AG04449 (cell line): Measurements from ENCODE around the gene RHOC.

Source experiments
- CTCF ChIA-PET: fragments of 350-600 bp; formaldehyde crosslinking; extraction: SDS; loops from one replicate; lab custom pipeline; 2021; ENCODE audit warnings: antibody characterized with exemption; lab: Yijun Ruan, JAX
- POLR2A ChIA-PET: fragments of 400-600, 350-600 bp; formaldehyde crosslinking; extraction: SDS; loops from one replicate; lab custom pipeline; 2020; ENCODE audit warnings: antibody characterized with exemption, inconsistent platforms; lab: Yijun Ruan, JAX
- DNase-seq: peaks from one replicate; pipeline ENCODE4 v3.0.0-alpha.2; 2010; ENCODE audit warnings: low read depth, low spot score
- H3K4me3 ChIP-seq: 2 replicates; pipeline ENCODE4 v1.5.1; 2011; ENCODE audit warnings: low read depth, mild to moderate bottlenecking, control low read depth, low read length
- CTCF ChIP-seq: IDR thresholded peaks from one replicate; pipeline ENCODE4 v1.5.1; 2011; ENCODE audit warnings: mild to moderate bottlenecking, moderate library complexity, low read length, control low read depth, inconsistent platforms; ENCODE audit not compliant: insufficient read depth; ENCODE audit errors: missing control alignments

RHOC gene

GRCh38 chr1:112706505-112707220, at the start of gene RHOC:
Gene RHOC (minus strand): TSS chr1:112707127. CDS start chr1:112703799, 3,328 bp downstream.
- POLR2A ChIA-PET, result interaction anchor here (0.5 to 1.0 kb wide), 4 partner anchors 10 to 312 kb away, joined by 3 to 4 read pairs (median 3); partner anchors contain the start of gene ST7L
- DNase-seq, result no peak
- H3K4me3 ChIP-seq, result peak within 1 kb of the TSS; percentile 88
- CTCF ChIA-PET, result interaction anchor here (0.5 to 4.2 kb wide), 9 partner anchors 10 to 408 kb away, joined by 3 to 62 read pairs (median 11); partner anchors contain the start of gene LRIG2
- TF ChIP-seq CTCF, result no peak

- DNase-seq, result no peak
- ChIA-PET POLR2A (no interaction called here), CTCF (interaction anchor here (1.1 to 8.1 kb wide), 5 partner anchors 9 to 319 kb away, joined by 3 to 56 read pairs (median 12); partner anchors contain the start of genes LRIG2 and PPM1J)
- TF ChIP-seq CTCF, result no peak
- no peak overlapping the region for H3K4me3 ChIP-seq
Measured at GRCh38 chr1:112754116-112754628, 47.2 kb upstream of the RHOC start.

GRCh38 chr1:112748396-112748795, 41.5 kb upstream of the RHOC start:
- ChIA-PET CTCF (interaction anchor here (1.5 to 12.4 kb wide), 2 partner anchors 9 to 29 kb away, joined by 4 to 264 read pairs; partner anchors contain the start of gene PPM1J), POLR2A (no interaction called here)
- DNase-seq, result no peak
- TF ChIP-seq CTCF, result no peak
- no peak overlapping the region for H3K4me3 ChIP-seq

GRCh38 chr1:112744009-112744578, 37.2 kb upstream of the RHOC start:
- peak overlapping the region; percentile 37 for H3K4me3 ChIP-seq
- CTCF ChIA-PET, result interaction anchor here (0.8 to 12.4 kb wide), 20 partner anchors 10 to 329 kb away, joined by 3 to 264 read pairs (median 6); partner anchors contain the start of genes LRIG2 and PPM1J
- no peak for DNase-seq
- TF ChIP-seq CTCF, result peak; percentile 77
- POLR2A ChIA-PET, result interaction anchor here (0.5 kb wide), 1 partner anchor 350 kb away, joined by 3 read pairs; no protein-coding TSS in a partner anchor

GRCh38 chr1:112743174-112744008, 36.5 kb upstream of the RHOC start:
- no peak for TF ChIP-seq CTCF
- H3K4me3 ChIP-seq, result peak overlapping the region; percentile 37
- CTCF ChIA-PET, result interaction anchor here (0.8 to 12.4 kb wide), 15 partner anchors 10 to 330 kb away, joined by 3 to 264 read pairs (median 8); partner anchors contain the start of genes LRIG2 and PPM1J
- DNase-seq, result no peak
- POLR2A ChIA-PET, result interaction anchor here (0.6 kb wide), 1 partner anchor 1012 kb away, joined by 3 read pairs; no protein-coding TSS in a partner anchor
